Measurements from ENCODE around the gene LYRM4. TPM values are rescaled to one million over a fixed set of nuclear protein-coding genes. Genes with fewer than 3 reads are reported as not detected.

The LYRM4 gene
- total RNA-seq, 4 donors from 2014 or later: 21.4 to 47.8 (median 26.2) TPM

GRCh38 chr6:5059036-5059896, 201.5 kb downstream of the LYRM4 start:
- no peak for TF ChIP-seq CTCF (IDR thresholded peaks at IDR 0.05)
- no peak for ATAC-seq (ENCODE audit: low FRiP score)
- DNase-seq (ENCODE audit: low spot score): no peak

Small RNA genes within 50 kb of the gene (small RNA-seq; reads per million reads assigned to genes)
- 0.39 reads per million for gene MIR3691

Other genes starting within 250 kb of the LYRM4 start
- 1 to 10 TPM in 2 of 4 donors, under 1 TPM in 2; 0.56 to 1.8 (median 1.3) TPM for gene PPP1R3G, start 175.6 kb downstream of the LYRM4 start, total RNA-seq
- gene FARS2, start 563 bp upstream of the LYRM4 start, total RNA-seq: 10 to 100 TPM; 12.5 to 18.1 (median 14.5) TPM

Measured in omental fat pad (tissue), 4 donors.